Fibroblast of pulmonary artery (primary cell): ENCODE measurements around the gene MCFD2.

Source experiments
- DNase-seq: peaks from one replicate; pipeline ENCODE4 v3.0.0-alpha.2; 2010; ENCODE audit warnings: low read depth
- H3K4me3 ChIP-seq: replicated peaks from 2 replicates; pipeline ENCODE4 v1.5.1; 2011; ENCODE audit warnings: low read depth, mild to moderate bottlenecking, control low read depth, low read length, moderate library complexity
- CTCF ChIP-seq: IDR thresholded peaks from 2 replicates; pipeline ENCODE4 v1.5.1; 2011; ENCODE audit warnings: mild to moderate bottlenecking, control low read depth, low read length, inconsistent platforms; ENCODE audit errors: missing control alignments

The MCFD2 gene

GRCh38 chr2:46872902-46873603 lies 42.6 kb downstream of the MCFD2 start:
- no peak for TF ChIP-seq CTCF
- no peak for DNase-seq
- no peak overlapping the region for H3K4me3 ChIP-seq

GRCh38 chr2:46871976-46872381 lies 43.6 kb downstream of the MCFD2 start:
- no peak for DNase-seq
- no peak overlapping the region for H3K4me3 ChIP-seq
- TF ChIP-seq CTCF, result no peak

GRCh38 chr2:46870051-46870839 lies 45.4 kb downstream of the MCFD2 start:
- no peak overlapping the region for H3K4me3 ChIP-seq
- no peak for DNase-seq
- no peak for TF ChIP-seq CTCF

GRCh38 chr2:46869621-46870020 lies 46.0 kb downstream of the MCFD2 start:
- no peak overlapping the region for H3K4me3 ChIP-seq
- DNase-seq, result no peak
- no peak for TF ChIP-seq CTCF

- no peak overlapping the region for H3K4me3 ChIP-seq
- TF ChIP-seq CTCF, result no peak
- DNase-seq, result peak; percentile 69
These were observed 48.8 kb downstream of the MCFD2 start for GRCh38 chr2:46866770-46867246.

- no peak for DNase-seq
- H3K4me3 ChIP-seq, result no peak overlapping the region
- no peak for TF ChIP-seq CTCF
These were observed 50.2 kb downstream of the MCFD2 start for GRCh38 chr2:46865181-46865970.
